Activated T-cell treated with anti-CD3 and anti-CD28 coated beads, Interleukin-2, amount 50 U/mL, for 72 hours (primary cell): ENCODE measurements around the gene KIF27. TPM values are rescaled to one million over a fixed set of nuclear protein-coding genes. Genes with fewer than 3 reads are reported as not detected.
A peak's percentile ranks its signal among the peaks of the same experiment; 100 is the strongest.

Experiments
- ATAC-seq, 2 donors: fragments of 150-1000 bp; cut with Tn5 transposase; replicated peaks in 1 of 2; 2 replicates each; pipeline ENCODE4 v1.10.0; 2021; ENCODE audit warnings: moderate library complexity in 2 of 2, mild to moderate bottlenecking in 1 of 2
- DNase-seq, 2 donors: peaks; one replicate each; pipeline ENCODE4 v3.0.0; 2021 to 2022; ENCODE audit warnings: mixed read lengths in 1 of 2
- H3K27ac Mint-ChIP-seq: one replicate; pipeline ENCODE4 v1.8.0; 2022; ENCODE audit warnings: mild to moderate bottlenecking, moderate library complexity, mixed read lengths
- H3K27me3 Mint-ChIP-seq: one replicate; pipeline ENCODE4 v1.8.0; 2022; ENCODE audit warnings: low read depth, mixed read lengths
- H3K36me3 Mint-ChIP-seq, 2 donors: one replicate each; pipeline ENCODE4 v1.8.0; 2022; ENCODE audit warnings: mixed read lengths in 2 of 2, mild to moderate bottlenecking in 1 of 2; ENCODE audit not compliant: insufficient read depth in 2 of 2
- H3K4me1 Mint-ChIP-seq: one replicate; pipeline ENCODE4 v1.8.0; 2022; ENCODE audit warnings: low read depth, mixed read lengths
- H3K4me3 Mint-ChIP-seq, 2 donors: one replicate each; pipeline ENCODE4 v1.8.0; 2022; ENCODE audit warnings: mild to moderate bottlenecking in 2 of 2, mixed read lengths in 2 of 2, moderate library complexity in 2 of 2
- H3K9me3 Mint-ChIP-seq, 2 donors: one replicate each; pipeline ENCODE4 v1.8.0; 2022; ENCODE audit warnings: mixed read lengths in 2 of 2
- total RNA-seq, 2 donors: library from RNA; stranded (reverse); gene quantifications; one replicate each; pipeline ENCODE4 v1.2.3, GENCODE V29; 2022

KIF27 gene, protein sequence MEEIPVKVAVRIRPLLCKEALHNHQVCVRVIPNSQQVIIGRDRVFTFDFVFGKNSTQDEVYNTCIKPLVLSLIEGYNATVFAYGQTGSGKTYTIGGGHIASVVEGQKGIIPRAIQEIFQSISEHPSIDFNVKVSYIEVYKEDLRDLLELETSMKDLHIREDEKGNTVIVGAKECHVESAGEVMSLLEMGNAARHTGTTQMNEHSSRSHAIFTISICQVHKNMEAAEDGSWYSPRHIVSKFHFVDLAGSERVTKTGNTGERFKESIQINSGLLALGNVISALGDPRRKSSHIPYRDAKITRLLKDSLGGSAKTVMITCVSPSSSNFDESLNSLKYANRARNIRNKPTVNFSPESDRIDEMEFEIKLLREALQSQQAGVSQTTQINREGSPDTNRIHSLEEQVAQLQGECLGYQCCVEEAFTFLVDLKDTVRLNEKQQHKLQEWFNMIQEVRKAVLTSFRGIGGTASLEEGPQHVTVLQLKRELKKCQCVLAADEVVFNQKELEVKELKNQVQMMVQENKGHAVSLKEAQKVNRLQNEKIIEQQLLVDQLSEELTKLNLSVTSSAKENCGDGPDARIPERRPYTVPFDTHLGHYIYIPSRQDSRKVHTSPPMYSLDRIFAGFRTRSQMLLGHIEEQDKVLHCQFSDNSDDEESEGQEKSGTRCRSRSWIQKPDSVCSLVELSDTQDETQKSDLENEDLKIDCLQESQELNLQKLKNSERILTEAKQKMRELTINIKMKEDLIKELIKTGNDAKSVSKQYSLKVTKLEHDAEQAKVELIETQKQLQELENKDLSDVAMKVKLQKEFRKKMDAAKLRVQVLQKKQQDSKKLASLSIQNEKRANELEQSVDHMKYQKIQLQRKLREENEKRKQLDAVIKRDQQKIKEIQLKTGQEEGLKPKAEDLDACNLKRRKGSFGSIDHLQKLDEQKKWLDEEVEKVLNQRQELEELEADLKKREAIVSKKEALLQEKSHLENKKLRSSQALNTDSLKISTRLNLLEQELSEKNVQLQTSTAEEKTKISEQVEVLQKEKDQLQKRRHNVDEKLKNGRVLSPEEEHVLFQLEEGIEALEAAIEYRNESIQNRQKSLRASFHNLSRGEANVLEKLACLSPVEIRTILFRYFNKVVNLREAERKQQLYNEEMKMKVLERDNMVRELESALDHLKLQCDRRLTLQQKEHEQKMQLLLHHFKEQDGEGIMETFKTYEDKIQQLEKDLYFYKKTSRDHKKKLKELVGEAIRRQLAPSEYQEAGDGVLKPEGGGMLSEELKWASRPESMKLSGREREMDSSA (N-terminal part only)
- 1 to 10 TPM; 5.4 to 6.4 TPM for total RNA-seq

DNA sequence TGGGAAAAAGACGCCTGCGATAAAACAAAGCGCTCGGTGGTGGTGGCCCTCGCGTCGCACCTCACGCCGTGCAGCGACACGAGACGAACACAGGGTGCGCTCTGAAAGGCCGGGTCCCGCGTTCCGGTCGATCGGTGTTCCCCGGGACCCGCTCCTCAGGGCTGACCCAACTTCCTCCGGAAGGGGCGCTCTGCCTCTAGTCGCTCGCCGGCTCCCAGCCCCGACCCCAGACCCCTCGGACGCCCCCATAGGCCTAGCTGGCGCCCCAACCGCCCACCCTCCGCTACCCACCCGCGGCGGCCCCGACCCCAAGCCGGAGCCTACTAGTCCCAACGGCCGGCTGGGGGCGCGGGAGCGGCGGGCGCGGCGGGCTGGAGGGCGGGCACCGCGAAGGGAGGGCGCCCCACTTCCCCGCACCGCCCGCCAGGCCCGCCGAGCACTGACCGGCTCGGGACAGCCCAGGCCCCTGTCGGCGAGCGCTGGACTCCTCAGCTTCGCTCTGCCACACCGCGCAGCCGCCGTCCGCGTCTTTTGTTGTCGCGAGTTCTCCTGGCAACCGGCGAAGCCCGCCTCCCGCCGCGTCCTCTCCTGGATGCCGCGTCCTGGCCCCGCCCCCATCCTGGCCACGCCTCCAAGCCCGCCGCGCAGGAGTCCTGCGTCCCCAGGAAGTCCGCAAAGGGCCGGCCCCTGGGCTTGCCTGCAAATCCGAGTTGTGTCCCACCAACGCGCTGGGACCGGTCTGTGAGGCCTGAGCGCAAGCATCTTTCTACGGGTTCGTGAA is at the start of gene KIF27:
KIF27 (minus strand) TSS at position 506 of the 781 bp plus-strand sequence. CDS start 5,841 bp downstream, outside the sequence.
- DNase-seq: peak; percentile 98 to 99
- no peaks in the 10 kb centered on the region for H3K36me3 Mint-ChIP-seq
- H3K27ac Mint-ChIP-seq: peak within 1 kb of the TSS; percentile 97
- peak within 1 kb of the TSS; percentile 86 to 92 for H3K4me3 Mint-ChIP-seq
- peaks cover 16% of the 10 kb centered on the region for H3K4me1 Mint-ChIP-seq
- peak; percentile 88 to 92 for ATAC-seq
- no peaks in the 10 kb centered on the region for H3K27me3 Mint-ChIP-seq
- H3K9me3 Mint-ChIP-seq: no peaks in the 10 kb centered on the region

DNA sequence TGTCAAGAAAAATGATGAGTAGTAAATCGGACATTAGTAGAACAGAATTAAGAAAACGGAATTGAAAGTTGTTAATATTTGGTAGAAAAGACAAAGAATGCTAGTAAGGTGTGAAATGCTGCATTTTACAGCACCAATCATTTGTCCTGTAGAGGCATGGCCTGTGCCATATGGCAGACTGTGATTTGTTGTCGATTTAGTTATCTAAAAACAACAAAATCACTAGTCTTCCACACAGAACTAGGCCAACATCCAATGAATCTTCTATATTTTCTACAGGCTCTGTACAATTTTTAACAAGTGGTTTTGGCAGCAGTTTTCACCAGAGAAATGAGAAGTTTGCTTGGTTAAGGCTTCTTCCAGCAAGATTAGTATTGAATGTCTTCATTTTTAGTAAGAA is 48.4 kb upstream of the KIF27 start:
- peaks cover 48% of the 10 kb centered on the region for H3K4me1 Mint-ChIP-seq
- H3K27ac Mint-ChIP-seq: no peak overlapping the region
- DNase-seq (no peak), ATAC-seq (no peak)
- no peaks in the 10 kb centered on the region for H3K9me3 Mint-ChIP-seq
- no peak overlapping the region for H3K4me3 Mint-ChIP-seq
- H3K27me3 Mint-ChIP-seq: no peaks in the 10 kb centered on the region
- H3K36me3 Mint-ChIP-seq: peaks cover 17 to 57% of the 10 kb centered on the region in 2 donors

DNA sequence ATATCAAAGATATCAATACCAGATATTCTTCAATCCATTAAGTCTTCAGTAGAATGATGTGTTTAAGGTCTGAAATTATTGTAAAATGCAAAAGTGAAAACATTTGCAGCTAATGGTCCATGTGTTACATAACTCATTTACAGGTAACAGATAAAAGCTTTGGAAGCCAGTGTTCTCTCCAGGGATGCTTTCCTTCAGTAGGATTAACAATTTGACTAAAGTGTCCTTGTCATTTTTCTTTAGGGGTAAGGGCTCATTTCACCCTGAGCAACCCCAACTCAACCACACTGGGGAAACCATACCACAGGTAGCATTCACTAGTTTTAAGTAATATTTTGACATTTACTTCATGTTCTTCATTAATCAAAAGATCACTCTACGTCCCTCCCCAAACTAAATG is 45.8 kb upstream of the KIF27 start:
- H3K27ac Mint-ChIP-seq: peak overlapping the region; percentile 86
- H3K9me3 Mint-ChIP-seq: no peaks in the 10 kb centered on the region
- ATAC-seq: no peak
- no peak overlapping the region for H3K4me3 Mint-ChIP-seq
- no peak for DNase-seq
- no peaks in the 10 kb centered on the region for H3K27me3 Mint-ChIP-seq
- H3K4me1 Mint-ChIP-seq: peaks cover 41% of the 10 kb centered on the region
- H3K36me3 Mint-ChIP-seq: peaks cover 14 to 38% of the 10 kb centered on the region in 2 donors

DNA sequence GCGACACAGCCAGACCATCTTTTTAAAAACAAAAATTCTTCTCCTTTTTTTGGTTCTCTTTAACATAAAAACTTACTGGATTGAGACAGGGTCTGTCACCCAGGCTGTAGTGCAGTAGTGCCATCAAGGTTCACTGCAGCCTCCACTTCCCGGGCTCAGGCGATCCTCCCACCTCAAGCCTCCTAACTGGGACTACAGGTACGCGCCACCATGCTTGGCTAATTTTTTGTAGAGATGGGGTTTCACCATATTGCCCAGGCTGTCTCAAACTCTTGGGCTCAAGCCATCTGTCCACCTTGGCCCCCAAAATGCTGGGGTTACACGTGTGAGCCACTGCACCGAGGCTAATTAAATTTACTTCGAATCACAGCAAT is 45.0 kb upstream of the KIF27 start:
- H3K4me1 Mint-ChIP-seq: peaks cover 34% of the 10 kb centered on the region
- H3K9me3 Mint-ChIP-seq: no peaks in the 10 kb centered on the region
- peaks cover 12 to 29% of the 10 kb centered on the region in 2 donors for H3K36me3 Mint-ChIP-seq
- H3K27me3 Mint-ChIP-seq: no peaks in the 10 kb centered on the region
- no peak for DNase-seq
- peak overlapping the region; percentile 27 for H3K27ac Mint-ChIP-seq
- ATAC-seq: peak in 1 of 2 donors; percentile 5
- no peak overlapping the region for H3K4me3 Mint-ChIP-seq

DNA sequence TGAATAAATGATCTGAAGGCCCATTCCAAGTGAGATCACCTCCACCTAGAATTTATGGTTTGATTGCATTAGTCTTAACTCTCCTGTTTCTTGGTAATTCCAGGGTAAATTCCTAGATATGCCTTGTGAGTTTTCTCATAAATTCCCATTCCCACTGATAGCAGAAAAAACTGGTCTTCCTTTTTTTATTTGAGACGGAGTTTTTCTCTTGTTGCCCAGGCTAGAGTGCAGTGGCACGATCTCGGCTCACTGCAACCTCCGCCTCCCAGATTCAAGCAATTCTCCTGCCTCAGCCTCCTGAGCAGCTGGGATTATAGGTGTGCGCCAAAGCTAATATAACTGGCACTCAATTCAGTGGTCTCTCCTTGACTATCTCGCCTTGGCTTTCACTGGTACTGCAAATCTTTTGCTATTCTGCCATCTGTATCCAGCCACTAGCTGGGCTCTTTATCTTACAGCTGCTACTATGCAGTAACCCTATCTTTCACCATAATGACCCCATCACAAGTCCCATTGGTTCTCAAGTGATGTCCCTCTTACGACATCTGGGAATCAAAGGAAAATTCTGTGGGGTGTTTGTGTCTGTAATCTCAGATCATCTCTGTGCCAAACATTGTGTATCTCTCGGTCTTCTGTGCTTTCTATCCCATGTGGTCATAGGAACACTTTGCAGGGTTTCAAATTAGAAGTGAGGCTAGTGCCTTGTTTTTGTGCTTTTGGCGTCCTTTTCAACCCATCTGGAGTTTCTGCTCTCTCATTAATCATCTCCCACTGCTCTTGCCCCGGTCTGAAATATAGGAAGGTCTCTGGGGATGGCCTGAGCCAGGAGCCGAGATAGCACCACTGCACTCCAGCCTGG is 44.3 kb upstream of the KIF27 start:
- Mint-ChIP-seq H3K27ac (peak overlapping the region; percentile 35), H3K36me3 (peaks cover 12 to 23% of the 10 kb centered on the region in 2 donors), H3K4me3 (no peak overlapping the region), H3K4me1 (peaks cover 31% of the 10 kb centered on the region), H3K27me3 (no peaks in the 10 kb centered on the region), H3K9me3 (no peaks in the 10 kb centered on the region)
- DNase-seq (no peak), ATAC-seq (peak in 1 of 2 donors; percentile 22)

DNA sequence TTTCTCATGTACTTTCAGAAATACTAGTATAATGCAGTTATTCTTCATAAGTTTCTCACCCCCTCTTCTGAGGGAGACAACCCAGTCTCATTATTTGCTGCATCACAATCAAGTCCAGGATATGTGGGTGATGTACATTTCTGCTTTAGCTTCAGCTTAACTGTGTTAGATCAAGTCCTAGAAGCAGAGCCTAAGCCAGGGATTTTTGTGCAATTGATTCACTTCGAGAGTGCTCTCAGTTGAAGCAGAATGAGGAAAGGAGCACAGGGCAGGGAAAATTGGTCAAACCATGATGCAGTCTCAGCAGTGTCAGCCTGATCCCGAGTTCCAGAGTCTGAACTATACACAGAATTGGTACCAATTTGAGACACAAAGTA is 43.7 kb upstream of the KIF27 start:
- Mint-ChIP-seq H3K36me3 (peaks cover 12 to 17% of the 10 kb centered on the region in 2 donors), H3K9me3 (no peaks in the 10 kb centered on the region), H3K27ac (peak overlapping the region; percentile 40), H3K4me3 (no peak overlapping the region), H3K27me3 (no peaks in the 10 kb centered on the region), H3K4me1 (peaks cover 25% of the 10 kb centered on the region)
- DNase-seq: no peak
- peak in 1 of 2 donors; percentile 22 for ATAC-seq

DNA sequence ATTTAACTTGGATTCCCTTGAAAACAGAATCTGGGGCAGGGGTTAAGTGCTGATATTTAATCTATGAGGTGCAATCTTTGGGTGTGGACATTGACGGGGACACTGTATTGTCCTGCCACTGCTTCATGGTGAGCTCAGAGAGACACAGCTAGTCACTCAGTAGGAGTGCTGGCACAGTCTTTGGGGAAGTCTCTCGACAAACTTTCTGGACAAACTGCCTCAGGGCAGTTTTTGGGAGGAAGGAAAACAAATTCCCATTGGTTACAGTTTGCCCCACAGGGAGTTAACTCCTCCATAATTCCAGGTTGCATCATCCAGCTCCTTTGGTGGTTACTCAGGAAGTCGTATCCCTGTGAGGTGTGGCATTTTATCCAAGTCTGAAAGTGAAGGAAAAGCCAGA is 40.9 kb upstream of the KIF27 start:
- Mint-ChIP-seq H3K9me3 (no peaks in the 10 kb centered on the region), H3K4me1 (peaks cover 29% of the 10 kb centered on the region), H3K36me3 (peaks cover 4% of the 10 kb centered on the region in 2 donors), H3K27ac (peak overlapping the region; percentile 19), H3K27me3 (no peaks in the 10 kb centered on the region), H3K4me3 (no peak overlapping the region)
- no peak for DNase-seq
- no peak for ATAC-seq

DNA sequence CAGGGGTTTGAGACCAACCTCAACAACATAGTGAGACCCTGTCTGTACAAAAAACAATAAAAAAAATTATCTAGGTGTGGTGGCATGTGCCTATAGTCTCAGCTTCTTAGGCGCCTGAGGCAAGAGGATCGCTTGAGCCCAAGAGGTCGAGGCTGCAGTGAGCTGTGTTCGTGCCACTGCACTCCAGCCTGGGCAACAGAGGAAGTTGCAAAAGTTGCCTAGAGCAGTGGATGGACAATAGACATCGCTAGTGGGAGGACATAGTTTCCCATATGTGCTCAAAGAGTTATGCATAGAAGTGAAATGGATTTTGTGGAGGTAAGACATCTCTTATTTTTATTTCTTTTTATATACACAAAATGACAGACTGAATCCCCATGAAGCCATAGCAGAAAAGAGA is 39.8 kb upstream of the KIF27 start:
- DNase-seq: no peak
- Mint-ChIP-seq H3K27ac (peak overlapping the region; percentile 30), H3K4me1 (peaks cover 32% of the 10 kb centered on the region), H3K4me3 (no peak overlapping the region), H3K27me3 (no peaks in the 10 kb centered on the region), H3K9me3 (no peaks in the 10 kb centered on the region), H3K36me3 (peaks cover 3% of the 10 kb centered on the region in 2 donors)
- ATAC-seq: no peak

DNA sequence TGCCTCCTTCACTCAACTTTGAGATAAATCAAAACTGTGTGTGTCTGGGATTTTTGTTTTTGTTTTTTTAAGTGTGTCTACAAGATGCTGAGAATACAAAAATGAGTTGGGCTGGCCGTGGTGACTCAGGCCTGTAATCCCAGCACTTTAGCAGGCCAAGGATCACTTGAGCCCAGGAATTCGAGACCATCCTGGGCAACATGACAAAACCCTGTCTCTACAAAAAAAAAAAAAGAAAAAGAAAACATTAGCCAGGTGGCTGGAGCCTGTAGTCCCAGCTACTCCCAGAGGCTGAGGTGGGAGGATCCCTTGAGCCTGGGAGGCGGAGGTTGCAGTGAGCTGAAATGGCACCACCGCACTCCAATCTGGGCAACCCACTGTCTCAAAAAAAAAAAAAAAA is 37.8 kb upstream of the KIF27 start:
- Mint-ChIP-seq H3K27me3 (no peaks in the 10 kb centered on the region), H3K4me1 (peaks cover 27% of the 10 kb centered on the region), H3K9me3 (no peaks in the 10 kb centered on the region), H3K36me3 (peaks cover 5 to 8% of the 10 kb centered on the region in 2 donors), H3K4me3 (no peak overlapping the region), H3K27ac (peak overlapping the region; percentile 81)
- DNase-seq (no peak), ATAC-seq (no peak)

DNA sequence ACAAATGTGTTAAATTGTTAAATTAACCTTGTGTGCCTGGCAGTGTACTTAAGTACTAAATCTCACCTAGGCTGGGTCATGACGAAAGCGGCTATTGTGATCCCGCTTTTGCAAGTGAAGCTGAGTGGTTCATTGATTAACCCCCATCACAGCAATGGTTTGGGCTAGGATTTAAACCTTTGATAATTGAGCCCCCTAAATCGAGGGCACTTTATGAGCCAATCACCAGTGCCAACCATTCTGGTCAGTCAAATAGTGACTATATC is 35.9 kb upstream of the KIF27 start:
- Mint-ChIP-seq H3K4me1 (peaks cover 27% of the 10 kb centered on the region), H3K27ac (peak overlapping the region; percentile 86), H3K36me3 (peaks cover 5 to 13% of the 10 kb centered on the region in 2 donors), H3K4me3 (peak overlapping the region; percentile 100), H3K27me3 (no peaks in the 10 kb centered on the region), H3K9me3 (no peaks in the 10 kb centered on the region)
- DNase-seq: no peak
- ATAC-seq: no peak

DNA sequence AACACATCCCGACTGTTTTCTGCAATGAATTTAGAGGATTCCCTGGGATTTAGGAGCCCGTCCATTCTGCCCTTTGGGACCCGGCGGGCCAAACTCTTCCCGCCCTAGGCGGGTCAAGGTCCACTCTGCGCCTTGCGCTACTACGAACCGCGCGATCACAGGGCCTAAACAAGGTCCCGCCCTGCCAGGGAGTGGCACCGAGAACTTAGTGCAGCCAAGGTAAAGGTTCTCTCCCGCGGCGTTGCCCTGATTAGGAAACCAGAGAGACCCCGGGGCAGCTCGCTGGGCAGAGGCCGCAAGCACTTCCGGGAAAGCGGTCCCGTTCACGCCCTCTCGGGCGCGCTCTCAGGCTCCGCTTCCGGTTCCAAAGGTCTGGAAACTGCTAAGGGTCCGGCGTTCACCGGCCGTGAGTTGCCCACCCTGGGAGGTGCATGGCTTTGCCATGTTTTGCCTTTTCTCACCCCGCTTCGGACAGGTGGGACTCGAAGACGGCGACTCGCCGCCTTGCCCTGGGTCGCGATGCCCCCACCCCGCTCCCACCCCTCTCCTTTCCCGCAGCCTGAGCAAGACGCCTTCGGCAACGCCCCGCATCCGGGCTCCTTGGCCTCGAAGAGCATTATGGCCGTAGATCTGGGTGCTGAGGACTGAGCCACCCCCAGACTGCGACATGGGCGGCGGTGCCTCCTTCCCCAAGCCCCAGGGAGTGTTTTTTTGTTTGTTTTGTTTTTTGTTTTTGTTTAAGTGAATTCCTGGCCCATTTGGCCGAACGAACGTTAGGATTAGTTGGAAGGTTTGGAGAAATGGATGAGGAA is 35.4 kb upstream of the KIF27 start:
- no peaks in the 10 kb centered on the region for H3K9me3 Mint-ChIP-seq
- DNase-seq (peak; percentile 76 to 83), ATAC-seq (peak; percentile 77 to 87)
- peaks cover 27% of the 10 kb centered on the region for H3K4me1 Mint-ChIP-seq
- H3K27ac Mint-ChIP-seq: peak overlapping the region; percentile 99
- H3K4me3 Mint-ChIP-seq: peak overlapping the region; percentile 100
- H3K27me3 Mint-ChIP-seq: no peaks in the 10 kb centered on the region
- H3K36me3 Mint-ChIP-seq: peaks cover 5 to 16% of the 10 kb centered on the region in 2 donors
